ENCODE data around the gene PIK3R1. TPM values are rescaled to one million over a fixed set of nuclear protein-coding genes. Genes with fewer than 3 reads are reported as not detected.
A peak's percentile ranks its signal among the peaks of the same experiment; 100 is the strongest.

Gene PIK3R1
- total RNA-seq, 3 donors from 2014 or later = 66.7 to 197 (median 74.9) TPM

GRCh38 chr5:68318955-68319705, 103.6 kb downstream of the PIK3R1 start:
- DNase-seq = no peak
- ATAC-seq = peak; percentile 66
- no peak overlapping the region for H3K4me3 ChIP-seq
- H3K36me3 ChIP-seq (ENCODE audit: low read depth) = no peaks in the 10 kb centered on the region
- intact Hi-C loops (cut with DNase I, micrococcal nuclease) = no loop called here
- TF ChIP-seq, protein P1, sequence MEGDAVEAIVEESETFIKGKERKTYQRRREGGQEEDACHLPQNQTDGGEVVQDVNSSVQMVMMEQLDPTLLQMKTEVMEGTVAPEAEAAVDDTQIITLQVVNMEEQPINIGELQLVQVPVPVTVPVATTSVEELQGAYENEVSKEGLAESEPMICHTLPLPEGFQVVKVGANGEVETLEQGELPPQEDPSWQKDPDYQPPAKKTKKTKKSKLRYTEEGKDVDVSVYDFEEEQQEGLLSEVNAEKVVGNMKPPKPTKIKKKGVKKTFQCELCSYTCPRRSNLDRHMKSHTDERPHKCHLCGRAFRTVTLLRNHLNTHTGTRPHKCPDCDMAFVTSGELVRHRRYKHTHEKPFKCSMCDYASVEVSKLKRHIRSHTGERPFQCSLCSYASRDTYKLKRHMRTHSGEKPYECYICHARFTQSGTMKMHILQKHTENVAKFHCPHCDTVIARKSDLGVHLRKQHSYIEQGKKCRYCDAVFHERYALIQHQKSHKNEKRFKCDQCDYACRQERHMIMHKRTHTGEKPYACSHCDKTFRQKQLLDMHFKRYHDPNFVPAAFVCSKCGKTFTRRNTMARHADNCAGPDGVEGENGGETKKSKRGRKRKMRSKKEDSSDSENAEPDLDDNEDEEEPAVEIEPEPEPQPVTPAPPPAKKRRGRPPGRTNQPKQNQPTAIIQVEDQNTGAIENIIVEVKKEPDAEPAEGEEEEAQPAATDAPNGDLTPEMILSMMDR (IDR thresholded peaks at IDR 0.05) = no peak
- peaks cover 6% of the 10 kb centered on the region for H3K4me1 ChIP-seq (ENCODE audit: low read depth)
- H3K9me3 ChIP-seq = no peaks in the 10 kb centered on the region

DNA sequence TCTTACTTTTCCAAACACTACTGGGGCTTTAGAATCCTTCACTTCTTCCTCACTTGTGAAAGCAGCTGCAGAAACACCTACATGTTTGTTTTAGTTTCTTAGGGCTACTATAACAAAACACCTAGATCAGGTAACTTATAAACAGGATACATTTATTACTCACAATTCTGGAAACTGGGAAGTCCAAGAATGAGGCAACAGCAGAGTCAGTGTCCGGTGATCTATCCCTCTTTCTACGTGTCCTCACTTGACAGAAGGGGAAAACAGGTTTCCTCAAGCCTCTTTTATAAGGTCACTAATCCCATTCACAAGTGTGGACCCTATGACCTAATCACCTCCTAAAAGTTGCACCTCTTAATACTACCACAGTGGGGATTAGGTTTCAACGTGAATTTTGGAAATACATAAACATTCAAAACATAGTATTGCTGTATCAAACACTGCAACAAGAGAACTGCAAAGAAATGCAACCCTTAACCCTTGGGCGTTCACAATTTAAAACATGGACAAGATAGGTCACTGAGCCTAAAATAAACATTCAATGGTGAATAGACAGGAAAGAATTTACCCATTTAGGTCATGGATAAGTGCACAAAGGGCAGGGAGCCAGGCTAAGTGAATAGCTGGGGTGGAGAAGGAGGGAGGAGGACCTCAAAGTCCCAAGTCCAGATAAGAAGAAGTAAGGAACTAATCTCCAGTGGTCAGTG, 104.3 kb downstream of the PIK3R1 start:
- H3K4me1 ChIP-seq (ENCODE audit: low read depth) = peaks cover 6% of the 10 kb centered on the region
- TF ChIP-seq, protein P1 (IDR thresholded peaks at IDR 0.05) = no peak
- intact Hi-C loops (cut with DNase I, micrococcal nuclease) = no loop called here
- no peaks in the 10 kb centered on the region for H3K9me3 ChIP-seq
- H3K4me3 ChIP-seq = no peak overlapping the region
- DNase-seq = peak in 2 of 3 donors; percentile 43 to 67
- peak; percentile 88 for ATAC-seq
- no peaks in the 10 kb centered on the region for H3K36me3 ChIP-seq (ENCODE audit: low read depth)

- H3K4me3 ChIP-seq = no peak overlapping the region
- TF ChIP-seq, protein P1 (IDR thresholded peaks at IDR 0.05) = no peak
- intact Hi-C loops (cut with DNase I, micrococcal nuclease) = no loop called here
- ATAC-seq = peak; percentile 5
- peaks cover 6% of the 10 kb centered on the region for H3K4me1 ChIP-seq (ENCODE audit: low read depth)
- DNase-seq = no peak
- no peaks in the 10 kb centered on the region for H3K36me3 ChIP-seq (ENCODE audit: low read depth)
- H3K9me3 ChIP-seq = no peaks in the 10 kb centered on the region
These were observed 104.9 kb downstream of the PIK3R1 start for GRCh38 chr5:68320413-68320986.

GRCh38 chr5:68325065-68325580, 109.6 kb downstream of the PIK3R1 start:
- Histone ChIP-seq H3K4me3 (no peak overlapping the region), H3K4me1 (ENCODE audit: low read depth) (peaks cover 2% of the 10 kb centered on the region), H3K9me3 (no peaks in the 10 kb centered on the region), H3K36me3 (ENCODE audit: low read depth) (no peaks in the 10 kb centered on the region)
- TF ChIP-seq, protein P1 (IDR thresholded peaks at IDR 0.05) = no peak
- ATAC-seq (no peak), DNase-seq (no peak)
- intact Hi-C loops (cut with DNase I, micrococcal nuclease) = no loop called here

DNA sequence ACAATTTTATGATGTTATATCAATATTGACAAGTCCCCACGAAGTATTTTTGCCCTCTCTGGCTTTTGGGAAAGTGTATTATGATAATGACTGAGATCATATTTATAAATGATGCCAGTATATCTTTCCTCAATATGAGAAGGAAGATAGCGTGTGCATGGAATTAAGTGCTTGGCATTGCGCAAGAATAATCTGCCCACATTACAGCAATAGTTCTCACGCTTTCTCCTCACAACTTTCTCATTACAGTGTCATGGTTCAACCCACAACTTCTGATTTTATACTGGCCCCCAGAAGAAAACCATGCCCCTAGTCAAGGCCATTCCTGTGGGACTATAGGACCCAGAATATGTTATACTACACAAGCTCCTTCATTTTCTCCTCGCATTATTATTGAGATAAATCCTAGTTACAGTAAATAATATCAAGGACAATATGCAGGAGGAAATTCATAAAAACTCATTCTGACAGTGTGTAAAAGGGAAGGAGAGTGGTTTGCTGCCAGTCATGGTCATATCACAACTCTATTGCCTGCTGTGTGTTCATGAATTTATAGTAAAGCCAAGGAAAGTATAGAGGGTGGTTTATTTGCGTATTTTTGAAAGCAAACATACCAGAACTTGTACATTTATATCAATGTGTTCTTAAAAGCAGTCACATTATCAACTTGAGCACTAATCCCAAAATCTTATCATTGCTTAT, 114.1 kb downstream of the PIK3R1 start:
- no peak overlapping the region for H3K4me3 ChIP-seq
- ATAC-seq (no peak), DNase-seq (no peak)
- intact Hi-C loops (cut with DNase I, micrococcal nuclease) = no loop called here
- H3K36me3 ChIP-seq (ENCODE audit: low read depth) = no peaks in the 10 kb centered on the region
- H3K9me3 ChIP-seq = no peaks in the 10 kb centered on the region
- TF ChIP-seq, protein P1 (IDR thresholded peaks at IDR 0.05) = no peak
- peaks cover 17% of the 10 kb centered on the region for H3K4me1 ChIP-seq (ENCODE audit: low read depth)
